Caco-2 (cell line): ENCODE measurements around the gene HNRNPUL1. TPM values are rescaled to one million over a fixed set of nuclear protein-coding genes. Genes with fewer than 3 reads are reported as not detected.

Source experiments
- BruUV-seq: library from RNA; stranded (reverse); fragments of 400-500 nt; replicated peaks from 2 replicates; lab custom pipeline; 2021; lab: Mats Ljungman, UMichigan
- CTCF ChIA-PET: fragments of 300-600 bp; sonication (Branson Sonifier 250); formaldehyde crosslinking; loops from one replicate; lab custom pipeline; 2022; ENCODE audit warnings: antibody characterized with exemption; lab: Charles Lee
- POLR2A ChIA-PET: fragments of 300-600 bp; sonication (Branson Sonifier 250); formaldehyde crosslinking; loops from one replicate; lab custom pipeline; 2022; ENCODE audit warnings: antibody characterized with exemption; lab: Charles Lee
- DNase-seq, 2 experiments: peaks; one replicate each; pipeline versions ENCODE4 v3.0.0 to v3.0.0-alpha.2; 2020 to 2022
- H3K27me3 ChIP-seq: replicated peaks from 2 replicates; pipeline ENCODE4 v1.6.0; 2011; ENCODE audit warnings: low read length; ENCODE audit not compliant: control insufficient read depth, insufficient read depth
- H3K36me3 ChIP-seq: 2 replicates; pipeline ENCODE4 v1.5.1; 2011; ENCODE audit warnings: low read length; ENCODE audit not compliant: control insufficient read depth, insufficient read depth
- H3K4me1 ChIP-seq: fragments of 250-450 bp; sonication (Bioruptor Pico); 2 replicates; pipeline ENCODE4 v1.5.1; 2020; ENCODE audit warnings: mild to moderate bottlenecking
- H3K4me3 ChIP-seq: 2 replicates; pipeline ENCODE4 v1.5.1; 2011; ENCODE audit warnings: low read depth, mild to moderate bottlenecking, control low read depth, low read length
- H3K9me3 ChIP-seq: fragments of 250-450 bp; sonication (Bioruptor Pico); 2 replicates; pipeline ENCODE4 v1.5.1; 2020; ENCODE audit warnings: mild to moderate bottlenecking, moderate library complexity
- H3K27ac Mint-ChIP-seq: one replicate; pipeline ENCODE4 v1.8.0; 2022; ENCODE audit warnings: mixed read lengths; ENCODE audit not compliant: unreplicated experiment
- H3K27me3 Mint-ChIP-seq: one replicate; pipeline ENCODE4 v1.8.0; 2022; ENCODE audit warnings: mixed read lengths; ENCODE audit not compliant: insufficient read depth, unreplicated experiment
- H3K36me3 Mint-ChIP-seq: one replicate; pipeline ENCODE4 v1.8.0; 2022; ENCODE audit warnings: mild to moderate bottlenecking, mixed read lengths; ENCODE audit not compliant: insufficient read depth, unreplicated experiment
- H3K4me1 Mint-ChIP-seq: one replicate; pipeline ENCODE4 v1.8.0; 2022; ENCODE audit warnings: low read depth, mixed read lengths; ENCODE audit not compliant: unreplicated experiment
- H3K4me3 Mint-ChIP-seq: one replicate; pipeline ENCODE4 v1.8.0; 2022; ENCODE audit warnings: mild to moderate bottlenecking, moderate library complexity, mixed read lengths; ENCODE audit not compliant: unreplicated experiment
- H3K9me3 Mint-ChIP-seq: one replicate; pipeline ENCODE4 v1.8.0; 2022; ENCODE audit warnings: mixed read lengths; ENCODE audit not compliant: unreplicated experiment
- CTCF ChIP-seq, 2 experiments: fragments of 200-600 bp in 1 of 2; IDR thresholded peaks; 1 replicate in 1 of 2; 2 replicates in 1 of 2; pipeline versions ENCODE4 v1.5.1 to v1.8.0; 2011 to 2022; ENCODE audit warnings: antibody characterized with exemption in 1 of 2, control low read depth in 1 of 2, inconsistent platforms in 1 of 2, low read depth in 1 of 2, low read length in 1 of 2, mild to moderate bottlenecking in 1 of 2, moderate library complexity in 1 of 2; ENCODE audit not compliant: insufficient read depth in 1 of 2, severe bottlenecking in 1 of 2, unreplicated experiment in 1 of 2
- intact Hi-C: fragments of 100-400 bp; cut with micrococcal nuclease; formaldehyde crosslinking; loops from one replicate; pipeline ENCODE4 v1.10.0; 2022; ENCODE audit not compliant: unreplicated experiment
- total RNA-seq: library from RNA; stranded (reverse); gene quantifications from 2 replicates; pipeline ENCODE4 v1.2.3, GENCODE V29; 2022

HNRNPUL1 gene
- total RNA-seq, 1 experiment from 2014 or later: 322 TPM

GRCh38 chr19:41322451-41322850 lies 58.3 kb downstream of the HNRNPUL1 start:
- Histone ChIP-seq H3K36me3 (peaks cover 4% of the 10 kb centered on the region), H3K4me3 (no peak overlapping the region), H3K27me3 (no peaks in the 10 kb centered on the region), H3K9me3 (no peaks in the 10 kb centered on the region), H3K4me1 (peaks cover 43% of the 10 kb centered on the region)
- Mint-ChIP-seq H3K4me3 (no peak overlapping the region), H3K36me3 (peaks cover 68% of the 10 kb centered on the region), H3K27ac (peak overlapping the region; percentile 43), H3K4me1 (peaks cover 34% of the 10 kb centered on the region), H3K9me3 (no peaks in the 10 kb centered on the region), H3K27me3 (no peaks in the 10 kb centered on the region)
- no TSS peak for BruUV-seq
- CTCF ChIA-PET: interaction anchor here (1.7 kb wide), 1 partner anchor 30 kb away, joined by 5 read pairs; no protein-coding TSS in a partner anchor
- no peak for TF ChIP-seq CTCF (IDR thresholded peaks at IDR 0.05; ENCODE audit: insufficient read depth in 1 of 2, low read depth in 1 of 2, low read length in 1 of 2, severe bottlenecking in 1 of 2, unreplicated experiment in 1 of 2)
- DNase-seq: no peak
- intact Hi-C loops: no loop called here
- POLR2A ChIA-PET: no interaction called here

GRCh38 chr19:41323023-41323422 lies 58.9 kb downstream of the HNRNPUL1 start:
- Mint-ChIP-seq H3K4me3 (peak overlapping the region; percentile 2), H3K27me3 (no peaks in the 10 kb centered on the region), H3K27ac (peak overlapping the region; percentile 43), H3K9me3 (no peaks in the 10 kb centered on the region), H3K36me3 (peaks cover 62% of the 10 kb centered on the region), H3K4me1 (peaks cover 34% of the 10 kb centered on the region)
- intact Hi-C loops: no loop called here
- POLR2A ChIA-PET: no interaction called here
- Histone ChIP-seq H3K27me3 (no peaks in the 10 kb centered on the region), H3K4me3 (no peak overlapping the region), H3K4me1 (peaks cover 43% of the 10 kb centered on the region), H3K9me3 (no peaks in the 10 kb centered on the region), H3K36me3 (peaks cover 4% of the 10 kb centered on the region)
- no peak for TF ChIP-seq CTCF (IDR thresholded peaks at IDR 0.05; ENCODE audit: insufficient read depth in 1 of 2, low read depth in 1 of 2, low read length in 1 of 2, severe bottlenecking in 1 of 2, unreplicated experiment in 1 of 2)
- BruUV-seq: no TSS peak
- DNase-seq: no peak
- CTCF ChIA-PET: interaction anchor here (0.6 kb wide), 1 partner anchor 39 kb away, joined by 5 read pairs; no protein-coding TSS in a partner anchor

GRCh38 chr19:41323430-41324125 lies 59.4 kb downstream of the HNRNPUL1 start:
- Histone ChIP-seq H3K36me3 (peaks cover 4% of the 10 kb centered on the region), H3K4me1 (peaks cover 43% of the 10 kb centered on the region), H3K9me3 (no peaks in the 10 kb centered on the region), H3K4me3 (no peak overlapping the region), H3K27me3 (no peaks in the 10 kb centered on the region)
- no peak for DNase-seq
- intact Hi-C loops: no loop called here
- Mint-ChIP-seq H3K27ac (peak overlapping the region; percentile 46), H3K4me1 (peaks cover 34% of the 10 kb centered on the region), H3K27me3 (no peaks in the 10 kb centered on the region), H3K9me3 (no peaks in the 10 kb centered on the region), H3K4me3 (peak overlapping the region; percentile 2), H3K36me3 (peaks cover 57% of the 10 kb centered on the region)
- ChIA-PET POLR2A (no interaction called here), CTCF (interaction anchor here (0.6 kb wide), 1 partner anchor 39 kb away, joined by 5 read pairs; no protein-coding TSS in a partner anchor)
- BruUV-seq: no TSS peak
- TF ChIP-seq CTCF (IDR thresholded peaks at IDR 0.05; ENCODE audit: insufficient read depth in 1 of 2, low read depth in 1 of 2, low read length in 1 of 2, severe bottlenecking in 1 of 2, unreplicated experiment in 1 of 2): no peak
